ENCODE data around the gene NUP188. TPM values are rescaled to one million over a fixed set of nuclear protein-coding genes. Genes with fewer than 3 reads are reported as not detected.

NUP188 gene
- total RNA-seq, 3 donors from 2014 or later, result 32.3 to 49.5 (median 36.0) TPM

GRCh38 chr9:128933731-128934130, 13.8 kb upstream of the NUP188 start:
- Histone ChIP-seq H3K4me3 (no peak overlapping the region), H3K4me1 (no peaks in the 10 kb centered on the region), H3K27ac (no peak overlapping the region), H3K27me3 (no peaks in the 10 kb centered on the region), H3K36me3 (no peaks in the 10 kb centered on the region), H3K9me3 (no peaks in the 10 kb centered on the region)
- intact Hi-C loops (cut with DNase I; ENCODE audit: low total_unique reads), result no loop called here
- TF ChIP-seq POLR2A (IDR thresholded peaks at IDR 0.05), result no peak
- TF ChIP-seq CTCF (IDR thresholded peaks at IDR 0.05), result no peak
- no peak for TF ChIP-seq POLR2AphosphoS5 (IDR thresholded peaks at IDR 0.05)
- DNase-seq (ENCODE audit: low spot score in 2 of 2), result no peak

- intact Hi-C loops (cut with DNase I; ENCODE audit: low total_unique reads), result no loop called here
- Histone ChIP-seq H3K9me3 (no peaks in the 10 kb centered on the region), H3K27ac (no peak overlapping the region), H3K27me3 (no peaks in the 10 kb centered on the region), H3K4me3 (no peak overlapping the region), H3K4me1 (no peaks in the 10 kb centered on the region), H3K36me3 (no peaks in the 10 kb centered on the region)
- no peak for DNase-seq (ENCODE audit: low spot score in 2 of 2)
- TF ChIP-seq CTCF (IDR thresholded peaks at IDR 0.05) (no peak), POLR2AphosphoS5 (IDR thresholded peaks at IDR 0.05) (no peak), POLR2A (IDR thresholded peaks at IDR 0.05) (no peak)
Measured at GRCh38 chr9:128936171-128936865, 11.2 kb upstream of the NUP188 start.

- DNase-seq (ENCODE audit: low spot score in 2 of 2), result no peak
- Histone ChIP-seq H3K27ac (no peak overlapping the region), H3K4me3 (no peak overlapping the region), H3K36me3 (no peaks in the 10 kb centered on the region), H3K9me3 (no peaks in the 10 kb centered on the region), H3K4me1 (no peaks in the 10 kb centered on the region), H3K27me3 (no peaks in the 10 kb centered on the region)
- TF ChIP-seq POLR2A (IDR thresholded peaks at IDR 0.05) (no peak), CTCF (IDR thresholded peaks at IDR 0.05) (no peak), POLR2AphosphoS5 (IDR thresholded peaks at IDR 0.05) (no peak)
- intact Hi-C loops (cut with DNase I; ENCODE audit: low total_unique reads), result no loop called here
Measured at GRCh38 chr9:128937310-128938165, 10.0 kb upstream of the NUP188 start.

- no peaks in the 10 kb centered on the region for H3K36me3 ChIP-seq
- TF ChIP-seq CTCF (IDR thresholded peaks at IDR 0.05), result no peak
- no peak overlapping the region for H3K4me3 ChIP-seq
- H3K9me3 ChIP-seq, result no peaks in the 10 kb centered on the region
- intact Hi-C loops (cut with DNase I; ENCODE audit: low total_unique reads), result loop anchor here (5.0 kb wide), 1 partner anchor 582 kb away; no protein-coding TSS in a partner anchor
- H3K4me1 ChIP-seq, result no peaks in the 10 kb centered on the region
- peak overlapping the region; percentile 48 to 58 for H3K27ac ChIP-seq
- no peaks in the 10 kb centered on the region for H3K27me3 ChIP-seq
- DNase-seq (ENCODE audit: low spot score in 2 of 2), result no peak
Measured at GRCh38 chr9:128940271-128940921, 7.1 kb upstream of the NUP188 start.
